Neuronal stem cell (in vitro differentiated cells): ENCODE data around the gene MEGF11.

ENCODE experiments used
- DNase-seq: peaks from one replicate; pipeline ENCODE4 v3.0.0-alpha.2; 2013; ENCODE audit warnings: low spot score
- H2AFZ ChIP-seq: one replicate; pipeline ENCODE4 v1.6.1; 2013; ENCODE audit warnings: mild to moderate bottlenecking, low read length, inconsistent platforms
- H2AK5ac ChIP-seq: 2 replicates; pipeline ENCODE4 v1.6.1; 2013; ENCODE audit warnings: low read depth, mild to moderate bottlenecking, inconsistent platforms, low read length, moderate library complexity, mixed read lengths
- H2BK120ac ChIP-seq: 2 replicates; pipeline ENCODE4 v1.6.1; 2013; ENCODE audit warnings: low read depth, mild to moderate bottlenecking, inconsistent platforms, low read length, moderate library complexity, mixed read lengths
- H2BK12ac ChIP-seq: one replicate; pipeline ENCODE4 v1.6.1; 2013; ENCODE audit warnings: low read length, inconsistent platforms
- H2BK15ac ChIP-seq: 2 replicates; pipeline ENCODE4 v1.6.1; 2013; ENCODE audit warnings: mild to moderate bottlenecking, low read length, inconsistent platforms, mixed read lengths
- H2BK5ac ChIP-seq: one replicate; pipeline ENCODE4 v1.6.1; 2013; ENCODE audit warnings: inconsistent platforms, mild to moderate bottlenecking, low read length, moderate library complexity
- H3K14ac ChIP-seq: one replicate; pipeline ENCODE4 v1.6.1; 2013; ENCODE audit warnings: low read length, inconsistent platforms
- H3K18ac ChIP-seq: 2 replicates; pipeline ENCODE4 v1.6.1; 2013; ENCODE audit warnings: low read length, inconsistent platforms
- H3K23ac ChIP-seq: 2 replicates; pipeline ENCODE4 v1.6.1; 2013; ENCODE audit warnings: low read depth, mild to moderate bottlenecking, mixed read lengths, low read length, inconsistent platforms; ENCODE audit not compliant: poor library complexity
- H3K27ac ChIP-seq: replicated peaks from 3 replicates; pipeline ENCODE4 v1.5.1; 2013; ENCODE audit warnings: low read length, inconsistent platforms
- H3K27me3 ChIP-seq, 3 experiments: 2 replicates each; pipeline ENCODE4 v1.6.1; 2013; ENCODE audit warnings: low read length in 3 of 3, mild to moderate bottlenecking in 2 of 3, inconsistent platforms in 1 of 3, low read depth in 1 of 3, mixed read lengths in 1 of 3, moderate library complexity in 1 of 3; ENCODE audit not compliant: control insufficient read depth in 3 of 3, insufficient read depth in 3 of 3
- H3K36me3 ChIP-seq, 2 donors: replicated peaks in 1 of 2; 2 replicates each; pipeline ENCODE4 v1.6.1; 2013; ENCODE audit warnings: low read length in 2 of 2; ENCODE audit not compliant: control insufficient read depth in 2 of 2, insufficient read depth in 2 of 2
- H3K4ac ChIP-seq: 2 replicates; pipeline ENCODE4 v1.6.1; 2013; ENCODE audit warnings: inconsistent platforms, mild to moderate bottlenecking, low read length, moderate library complexity
- H3K4me1 ChIP-seq, 2 donors: 1 replicate in 1 of 2; 2 replicates in 1 of 2; pipeline ENCODE4 v1.6.1; 2013; ENCODE audit warnings: low read length in 2 of 2, low read depth in 1 of 2; ENCODE audit not compliant: control insufficient read depth in 2 of 2, insufficient read depth in 1 of 2
- H3K4me2 ChIP-seq: one replicate; pipeline ENCODE4 v1.6.1; 2013; ENCODE audit warnings: mild to moderate bottlenecking, low read length, inconsistent platforms; ENCODE audit not compliant: insufficient read depth, poor library complexity, severe bottlenecking
- H3K4me3 ChIP-seq, 2 donors: 2 replicates each; pipeline ENCODE4 v1.5.1; 2013; ENCODE audit warnings: low read length in 2 of 2, mild to moderate bottlenecking in 2 of 2, inconsistent platforms in 1 of 2, moderate library complexity in 1 of 2
- H3K79me1 ChIP-seq: one replicate; pipeline ENCODE4 v1.6.1; 2013; ENCODE audit warnings: low read depth, mild to moderate bottlenecking, inconsistent platforms, low read length, moderate library complexity
- H3K9ac ChIP-seq: one replicate; pipeline ENCODE4 v1.6.1; 2013; ENCODE audit warnings: mild to moderate bottlenecking, low read depth, low read length, inconsistent platforms; ENCODE audit not compliant: poor library complexity
- H3K9me3 ChIP-seq, 2 donors: replicated peaks in 1 of 2; 2 replicates each; pipeline versions ENCODE3 to v1.6.1; 2013; ENCODE audit warnings: low read length in 2 of 2, mild to moderate bottlenecking in 2 of 2, inconsistent platforms in 1 of 2, low read depth in 1 of 2, mixed read lengths in 1 of 2, moderate library complexity in 1 of 2; ENCODE audit not compliant: control insufficient read depth in 2 of 2, insufficient read depth in 1 of 2
- H4K8ac ChIP-seq: one replicate; pipeline ENCODE4 v1.6.1; 2013; ENCODE audit warnings: low read depth, mild to moderate bottlenecking, inconsistent platforms, low read length, moderate library complexity
- H4K91ac ChIP-seq: one replicate; pipeline ENCODE4 v1.6.1; 2013; ENCODE audit warnings: low read length, low read depth, mild to moderate bottlenecking, inconsistent platforms; ENCODE audit not compliant: poor library complexity
- WGBS, 2 donors: extraction: QIAGEN DNeasy Blood & Tissue Kit; methylation state at CpG; one replicate each; pipeline ENCODE4 v1.1.7; 2013; ENCODE audit warnings: missing lambda C conversion rate in 2 of 2, mixed read lengths in 1 of 2; ENCODE audit not compliant: insufficient read length in 2 of 2, insufficient replicate concordance in 1 of 2; ENCODE audit errors: extremely low coverage in 2 of 2; 5-methylcytosine and 5-hydroxymethylcytosine counted together

MEGF11 gene

GRCh38 chr15:66072616-66073361 lies 180.8 kb downstream of the MEGF11 start:
- Histone ChIP-seq H3K9ac (no peak overlapping the region), H2BK15ac (no peak overlapping the region), H2BK5ac (no peak overlapping the region), H3K36me3 (no peaks in the 10 kb centered on the region), H4K91ac (no peak overlapping the region), H3K4me3 (no peak overlapping the region), H3K27ac (no peak overlapping the region), H3K4me2 (no peak overlapping the region), H2BK120ac (no peak overlapping the region), H3K18ac (peak overlapping the region; percentile 21), H2AFZ (peak overlapping the region; percentile 11), H3K14ac (no peak overlapping the region), H4K8ac (no peak overlapping the region), H3K4me1 (peaks cover 0 to 12% of the 10 kb centered on the region in 2 donors), H3K23ac (no peak overlapping the region), H3K9me3 (no peaks in the 10 kb centered on the region), H2BK12ac (no peak overlapping the region), H3K27me3 (no peaks in the 10 kb centered on the region), H3K4ac (no peak overlapping the region), H3K79me1 (no peaks in the 10 kb centered on the region), H2AK5ac (no peak overlapping the region)
- no CpG with 5 or more reads among the region's 11 CpGs for WGBS, 2 donors
- DNase-seq: no peak

- no peak overlapping the region for H2AFZ ChIP-seq
- no peaks in the 10 kb centered on the region for H3K36me3 ChIP-seq
- H3K4ac ChIP-seq: no peak overlapping the region
- H4K91ac ChIP-seq: no peak overlapping the region
- H3K4me3 ChIP-seq: no peak overlapping the region
- no peak overlapping the region for H3K23ac ChIP-seq
- H3K4me1 ChIP-seq: peaks cover 0 to 13% of the 10 kb centered on the region in 2 donors
- no peak overlapping the region for H2BK12ac ChIP-seq
- H3K79me1 ChIP-seq: no peaks in the 10 kb centered on the region
- H3K27ac ChIP-seq: no peak overlapping the region
- no peaks in the 10 kb centered on the region for H3K9me3 ChIP-seq
- no peak overlapping the region for H3K4me2 ChIP-seq
- WGBS, 2 donors: no CpG with 5 or more reads among the region's 7 CpGs
- no peak overlapping the region for H2AK5ac ChIP-seq
- no peak overlapping the region for H3K18ac ChIP-seq
- no peak overlapping the region for H2BK15ac ChIP-seq
- DNase-seq: no peak
- H2BK120ac ChIP-seq: no peak overlapping the region
- no peak overlapping the region for H3K14ac ChIP-seq
- peak overlapping the region; percentile 32 for H3K9ac ChIP-seq
- H2BK5ac ChIP-seq: no peak overlapping the region
- H4K8ac ChIP-seq: no peak overlapping the region
- H3K27me3 ChIP-seq: no peaks in the 10 kb centered on the region
Observed at GRCh38 chr15:66071921-66072295, 181.6 kb downstream of the MEGF11 start.

GRCh38 chr15:66071160-66071920 lies 182.2 kb downstream of the MEGF11 start:
- no peak overlapping the region for H2BK5ac ChIP-seq
- no peaks in the 10 kb centered on the region for H3K9me3 ChIP-seq
- no peak overlapping the region for H3K18ac ChIP-seq
- no peak overlapping the region for H2BK12ac ChIP-seq
- H2BK120ac ChIP-seq: no peak overlapping the region
- no peak overlapping the region for H4K91ac ChIP-seq
- H3K27ac ChIP-seq: no peak overlapping the region
- H3K4me2 ChIP-seq: no peak overlapping the region
- no peak overlapping the region for H3K4me3 ChIP-seq
- H3K27me3 ChIP-seq: no peaks in the 10 kb centered on the region
- H3K9ac ChIP-seq: peak overlapping the region; percentile 32
- no peaks in the 10 kb centered on the region for H3K36me3 ChIP-seq
- no peak overlapping the region for H2AFZ ChIP-seq
- no peak for DNase-seq
- H3K14ac ChIP-seq: no peak overlapping the region
- H3K4me1 ChIP-seq: peaks cover 0 to 13% of the 10 kb centered on the region in 2 donors
- H3K23ac ChIP-seq: no peak overlapping the region
- no peak overlapping the region for H4K8ac ChIP-seq
- H2AK5ac ChIP-seq: no peak overlapping the region
- H3K79me1 ChIP-seq: no peaks in the 10 kb centered on the region
- H2BK15ac ChIP-seq: no peak overlapping the region
- no peak overlapping the region for H3K4ac ChIP-seq
- WGBS, 2 donors: no CpG with 5 or more reads among the region's 14 CpGs

- H3K23ac ChIP-seq: no peak overlapping the region
- H2BK120ac ChIP-seq: no peak overlapping the region
- no peak for DNase-seq
- no peak overlapping the region for H3K18ac ChIP-seq
- no peak overlapping the region for H3K9ac ChIP-seq
- H4K8ac ChIP-seq: no peak overlapping the region
- H3K4me3 ChIP-seq: no peak overlapping the region
- H2AFZ ChIP-seq: peak overlapping the region; percentile 46
- no peak overlapping the region for H3K14ac ChIP-seq
- H3K4me1 ChIP-seq: peaks cover 0 to 15% of the 10 kb centered on the region in 2 donors
- no CpG with 5 or more reads among the region's 7 CpGs for WGBS, 2 donors
- no peak overlapping the region for H3K27ac ChIP-seq
- no peak overlapping the region for H2BK15ac ChIP-seq
- no peak overlapping the region for H2BK5ac ChIP-seq
- H3K79me1 ChIP-seq: no peaks in the 10 kb centered on the region
- no peak overlapping the region for H2AK5ac ChIP-seq
- H2BK12ac ChIP-seq: no peak overlapping the region
- H3K4ac ChIP-seq: peak overlapping the region; percentile 28
- no peak overlapping the region for H3K4me2 ChIP-seq
- H4K91ac ChIP-seq: no peak overlapping the region
- no peaks in the 10 kb centered on the region for H3K27me3 ChIP-seq
- no peaks in the 10 kb centered on the region for H3K36me3 ChIP-seq
- no peaks in the 10 kb centered on the region for H3K9me3 ChIP-seq
Observed at GRCh38 chr15:66070220-66070934, 183.2 kb downstream of the MEGF11 start.
